ENCODE results near the gene WDSUB1.

The WDSUB1 gene

GRCh38 chr2:159283529-159283928 lies 3.0 kb downstream of the WDSUB1 start:
- TF ChIP-seq GATA2 (IDR thresholded peaks at IDR 0.05; ENCODE audit: low read depth, low read length) = no peak
- no peak for TF ChIP-seq GATA3 (IDR thresholded peaks at IDR 0.05; ENCODE audit: low read depth, low read length)

GRCh38 chr2:159281002-159281401 lies 5.5 kb downstream of the WDSUB1 start:
- TF ChIP-seq GATA3 (IDR thresholded peaks at IDR 0.05; ENCODE audit: low read depth, low read length) (no peak), GATA2 (IDR thresholded peaks at IDR 0.05; ENCODE audit: low read depth, low read length) (no peak)

- no peak for TF ChIP-seq GATA3 (IDR thresholded peaks at IDR 0.05; ENCODE audit: low read depth, low read length)
- TF ChIP-seq GATA2 (IDR thresholded peaks at IDR 0.05; ENCODE audit: low read depth, low read length) = no peak
Observed at GRCh38 chr2:159279700-159280099, 6.8 kb downstream of the WDSUB1 start.

- TF ChIP-seq GATA3 (IDR thresholded peaks at IDR 0.05; ENCODE audit: low read depth, low read length) = no peak
- TF ChIP-seq GATA2 (IDR thresholded peaks at IDR 0.05; ENCODE audit: low read depth, low read length) = no peak
Observed at GRCh38 chr2:159275111-159275510, 11.4 kb downstream of the WDSUB1 start.

GRCh38 chr2:159272156-159272555 lies 14.3 kb downstream of the WDSUB1 start:
- no peak for TF ChIP-seq GATA3 (IDR thresholded peaks at IDR 0.05; ENCODE audit: low read depth, low read length)
- TF ChIP-seq GATA2 (IDR thresholded peaks at IDR 0.05; ENCODE audit: low read depth, low read length) = no peak

- TF ChIP-seq GATA2 (IDR thresholded peaks at IDR 0.05; ENCODE audit: low read depth, low read length) = no peak
- no peak for TF ChIP-seq GATA3 (IDR thresholded peaks at IDR 0.05; ENCODE audit: low read depth, low read length)
Observed at GRCh38 chr2:159270744-159271379, 15.6 kb downstream of the WDSUB1 start.

- TF ChIP-seq GATA3 (IDR thresholded peaks at IDR 0.05; ENCODE audit: low read depth, low read length) (no peak), GATA2 (IDR thresholded peaks at IDR 0.05; ENCODE audit: low read depth, low read length) (no peak)
Observed at GRCh38 chr2:159267921-159268320, 18.6 kb downstream of the WDSUB1 start.

GRCh38 chr2:159266554-159266953 lies 19.9 kb downstream of the WDSUB1 start:
- TF ChIP-seq GATA2 (IDR thresholded peaks at IDR 0.05; ENCODE audit: low read depth, low read length) (no peak), GATA3 (IDR thresholded peaks at IDR 0.05; ENCODE audit: low read depth, low read length) (no peak)

- no peak for TF ChIP-seq GATA2 (IDR thresholded peaks at IDR 0.05; ENCODE audit: low read depth, low read length)
Observed at GRCh38 chr2:159265171-159265576, 21.3 kb downstream of the WDSUB1 start.

- TF ChIP-seq GATA3 (IDR thresholded peaks at IDR 0.05; ENCODE audit: low read depth, low read length) = no peak
- TF ChIP-seq GATA2 (IDR thresholded peaks at IDR 0.05; ENCODE audit: low read depth, low read length) = no peak
Observed at GRCh38 chr2:159262904-159263303, 23.6 kb downstream of the WDSUB1 start.

- TF ChIP-seq GATA3 (IDR thresholded peaks at IDR 0.05; ENCODE audit: low read depth, low read length) (no peak), GATA2 (IDR thresholded peaks at IDR 0.05; ENCODE audit: low read depth, low read length) (no peak)
Observed at GRCh38 chr2:159262226-159262625, 24.3 kb downstream of the WDSUB1 start.

- TF ChIP-seq GATA2 (IDR thresholded peaks at IDR 0.05; ENCODE audit: low read depth, low read length) = no peak
- TF ChIP-seq GATA3 (IDR thresholded peaks at IDR 0.05; ENCODE audit: low read depth, low read length) = no peak
Observed at GRCh38 chr2:159256159-159256558, 30.3 kb downstream of the WDSUB1 start.

- TF ChIP-seq GATA3 (IDR thresholded peaks at IDR 0.05; ENCODE audit: low read depth, low read length) (no peak), GATA2 (IDR thresholded peaks at IDR 0.05; ENCODE audit: low read depth, low read length) (no peak)
Observed at GRCh38 chr2:159252905-159253304, 33.6 kb downstream of the WDSUB1 start.

- no peak for TF ChIP-seq GATA2 (IDR thresholded peaks at IDR 0.05; ENCODE audit: low read depth, low read length)
- no peak for TF ChIP-seq GATA3 (IDR thresholded peaks at IDR 0.05; ENCODE audit: low read depth, low read length)
Observed at GRCh38 chr2:159251296-159252173, 35.0 kb downstream of the WDSUB1 start.
